ENCODE measurements around the gene LRP5.
A peak's percentile ranks its signal among the peaks of the same experiment; 100 is the strongest.

The LRP5 gene

DNA sequence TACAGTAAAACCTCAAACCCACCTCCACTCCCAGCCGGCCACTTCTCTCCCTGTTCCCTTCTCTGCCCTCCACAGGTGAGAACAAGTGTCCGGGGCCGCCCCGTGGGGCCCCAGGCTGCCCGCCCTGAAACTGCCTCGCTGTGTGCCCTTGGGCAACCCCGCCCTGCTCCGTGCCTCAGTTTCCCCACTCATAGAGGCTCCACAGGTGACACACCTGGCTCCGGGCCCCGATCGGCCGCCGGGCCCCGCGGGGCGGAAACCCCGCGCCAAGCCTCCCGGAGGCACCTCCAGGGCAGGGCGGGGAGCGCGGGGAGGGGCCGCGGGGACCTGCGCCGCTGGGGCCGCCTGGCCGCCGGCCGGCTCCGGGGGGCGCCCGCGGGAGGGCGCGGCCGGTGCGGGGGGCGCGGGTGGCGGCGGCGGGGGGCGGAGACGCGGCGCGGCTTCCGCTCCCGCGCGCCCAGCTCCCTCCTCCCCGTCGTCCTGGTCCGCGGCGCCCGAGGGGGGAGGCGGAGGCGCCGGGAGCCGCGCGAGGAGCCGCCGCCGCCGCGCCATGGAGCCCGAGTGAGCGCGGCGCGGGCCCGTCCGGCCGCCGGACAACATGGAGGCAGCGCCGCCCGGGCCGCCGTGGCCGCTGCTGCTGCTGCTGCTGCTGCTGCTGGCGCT, at the start of gene LRP5:
Gene LRP5, plus strand, starts transcription at position 475 of the 663 bp plus-strand sequence. Its CDS starts 124 bp downstream, at position 599.
- no peak for TF ChIP-seq CTCF (IDR thresholded peaks at IDR 0.05)
- H3K36me3 ChIP-seq: no peaks in the 10 kb centered on the region
- no peaks in the 10 kb centered on the region for H3K27me3 ChIP-seq
- no peak for DNase-seq
- intact Hi-C loops (cut with DNase I; ENCODE audit: low total_unique reads): loop anchor here (5.0 kb wide), 1 partner anchor 70 kb away; no protein-coding TSS in a partner anchor
- H3K4me3 ChIP-seq: peak within 1 kb of the TSS; percentile 79 to 82
- no peaks in the 10 kb centered on the region for H3K9me3 ChIP-seq
- peaks cover 5 to 43% (median 33%) of the 10 kb centered on the region in 4 donors for H3K4me1 ChIP-seq
- peak within 1 kb of the TSS; percentile 86 to 89 for H3K27ac ChIP-seq

- DNase-seq: no peak
- peaks cover 40 to 80% (median 67%) of the 10 kb centered on the region in 3 donors for H3K36me3 ChIP-seq
Observed at GRCh38 chr11:68263444-68264035, 48.9 kb upstream of the LRP5 start.

GRCh38 chr11:68264244-68264643, 48.1 kb upstream of the LRP5 start:
- no peak for DNase-seq
- peaks cover 40 to 80% (median 67%) of the 10 kb centered on the region in 3 donors for H3K36me3 ChIP-seq
- H3K4me3 ChIP-seq: no peak overlapping the region
- H3K4me1 ChIP-seq: peaks cover 0 to 18% (median under 1%) of the 10 kb centered on the region in 4 donors
- no peaks in the 10 kb centered on the region for H3K27me3 ChIP-seq
- TF ChIP-seq CTCF (IDR thresholded peaks at IDR 0.05): no peak
- H3K9me3 ChIP-seq: no peaks in the 10 kb centered on the region
- intact Hi-C loops (cut with DNase I; ENCODE audit: low total_unique reads): no loop called here
- H3K27ac ChIP-seq: no peak overlapping the region

More at GRCh38 chr11:68263444-68264035, 48.9 kb upstream of the LRP5 start:
- Histone ChIP-seq H3K4me1 (peaks cover 0 to 11% (median 0%) of the 10 kb centered on the region in 4 donors), H3K27me3 (no peaks in the 10 kb centered on the region), H3K4me3 (no peak overlapping the region), H3K27ac (no peak overlapping the region), H3K9me3 (no peaks in the 10 kb centered on the region)
- intact Hi-C loops (cut with DNase I; ENCODE audit: low total_unique reads): no loop called here
- TF ChIP-seq CTCF (IDR thresholded peaks at IDR 0.05): no peak

DNA sequence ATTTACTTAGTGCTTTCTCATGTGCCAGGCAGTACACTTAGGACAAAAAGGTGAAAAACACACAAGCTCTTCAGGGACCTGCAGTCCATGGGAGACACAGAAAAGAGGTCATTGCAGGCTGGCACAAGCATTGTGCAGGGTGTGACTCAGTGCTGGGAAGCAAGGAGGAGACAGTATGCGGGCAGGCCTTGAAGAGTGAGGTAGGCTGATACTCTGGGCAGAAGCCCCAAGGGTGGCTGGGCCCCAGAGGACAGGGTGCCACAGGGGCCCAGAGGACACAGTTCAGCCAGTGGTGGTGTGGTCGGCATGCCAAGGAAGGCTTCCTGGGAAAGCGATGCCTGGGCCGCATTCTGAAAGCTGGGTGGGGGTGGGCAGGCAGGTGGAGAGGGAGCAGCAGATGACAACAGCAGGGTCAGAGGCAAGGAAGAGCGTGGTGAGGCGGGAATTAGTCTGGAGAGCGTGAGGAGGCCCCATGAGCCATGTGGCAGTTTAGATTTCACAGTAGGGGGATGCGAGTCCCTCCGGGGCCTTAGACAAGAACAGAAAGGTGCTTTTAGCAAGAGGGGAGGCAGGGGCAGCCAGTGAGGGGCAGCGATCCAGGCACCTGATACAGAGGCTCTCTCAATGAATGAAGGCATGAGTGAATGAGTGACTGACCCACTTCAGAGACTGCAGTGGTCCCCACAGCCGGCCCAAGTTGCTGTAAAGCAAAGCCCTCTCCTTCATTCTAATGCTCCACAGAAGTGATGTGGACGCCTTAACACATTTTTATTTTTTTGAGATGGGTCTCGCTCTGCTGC, 47.5 kb upstream of the LRP5 start:
- no peaks in the 10 kb centered on the region for H3K27me3 ChIP-seq
- intact Hi-C loops (cut with DNase I; ENCODE audit: low total_unique reads): no loop called here
- H3K4me3 ChIP-seq: no peak overlapping the region
- no peak overlapping the region for H3K27ac ChIP-seq
- H3K36me3 ChIP-seq: peaks cover 40 to 80% (median 67%) of the 10 kb centered on the region in 3 donors
- TF ChIP-seq CTCF (IDR thresholded peaks at IDR 0.05): no peak
- H3K9me3 ChIP-seq: no peaks in the 10 kb centered on the region
- H3K4me1 ChIP-seq: peaks cover 0 to 25% (median 7%) of the 10 kb centered on the region in 4 donors
- no peak for DNase-seq

DNA sequence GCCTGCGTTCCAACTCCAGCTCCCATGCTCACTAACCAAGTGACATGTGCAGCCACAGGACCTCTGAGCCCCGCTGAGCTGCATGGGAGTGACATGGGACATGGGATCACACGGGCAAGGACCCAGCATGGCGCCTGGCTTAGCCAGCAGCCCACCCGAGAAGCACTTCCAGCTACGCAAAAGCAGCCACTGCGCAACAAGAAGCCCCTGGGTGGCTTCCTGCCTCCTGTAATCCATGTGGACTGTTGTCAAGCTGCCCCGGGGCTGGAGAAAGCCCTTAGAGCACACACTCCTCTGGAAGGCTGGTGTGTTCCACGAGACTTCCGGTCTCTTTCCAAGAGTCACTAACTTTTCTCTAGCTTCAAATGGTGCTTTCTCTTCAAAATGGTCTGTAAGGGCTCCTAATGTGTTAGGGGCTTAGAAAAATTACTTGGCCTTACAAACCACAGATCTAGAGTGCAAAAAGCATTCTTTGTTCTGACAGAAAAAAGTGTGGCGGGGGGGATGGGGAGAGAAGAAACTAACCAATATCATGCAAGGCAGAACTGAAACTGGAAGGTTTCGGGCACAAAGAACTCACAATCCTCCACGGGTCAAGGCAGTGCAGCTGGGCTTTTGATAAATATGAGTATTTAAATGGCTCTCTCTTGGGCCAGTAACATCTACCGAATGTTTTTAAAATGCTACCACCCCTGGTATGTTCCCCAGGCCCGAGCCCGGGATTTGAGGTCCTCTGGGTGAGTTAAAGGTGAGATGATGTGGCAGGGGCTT, 46.1 kb upstream of the LRP5 start:
- Histone ChIP-seq H3K9me3 (no peaks in the 10 kb centered on the region), H3K27me3 (no peaks in the 10 kb centered on the region), H3K36me3 (peaks cover 37 to 67% (median 60%) of the 10 kb centered on the region in 3 donors), H3K27ac (no peak overlapping the region), H3K4me3 (no peak overlapping the region), H3K4me1 (peaks cover 0 to 36% (median 17%) of the 10 kb centered on the region in 4 donors)
- TF ChIP-seq CTCF (IDR thresholded peaks at IDR 0.05): no peak
- no peak for DNase-seq
- intact Hi-C loops (cut with DNase I; ENCODE audit: low total_unique reads): no loop called here

Data from tibial artery (tissue), 4 donors.